Aorta (tissue), 5 donors: ENCODE measurements around the gene CPT1A. TPM values are rescaled to one million over a fixed set of nuclear protein-coding genes. Genes with fewer than 3 reads are reported as not detected.

Experiments used
- ATAC-seq: fragments of 200-7000 bp; cut with Tn5 transposase; one replicate; pipeline ENCODE4 v1.9.1; 2022; ENCODE audit warnings: moderate library complexity; ENCODE audit not compliant: low FRiP score
- DNase-seq, 2 donors: peaks; one replicate each; pipeline ENCODE4 v3.0.0-alpha.2; 2020
- H3K27ac ChIP-seq, 2 donors: one replicate each; pipeline ENCODE4 v1.5.1; 2013; ENCODE audit warnings: low read length in 2 of 2, mild to moderate bottlenecking in 2 of 2, moderate library complexity in 2 of 2, control low read depth in 1 of 2, inconsistent platforms in 1 of 2, low read depth in 1 of 2
- H3K27me3 ChIP-seq, 2 donors: one replicate each; pipeline ENCODE4 v1.6.1; 2013; ENCODE audit warnings: control low read depth in 1 of 2, low read length in 1 of 2, mild to moderate bottlenecking in 1 of 2, moderate library complexity in 1 of 2; ENCODE audit not compliant: insufficient read depth in 2 of 2, control insufficient read depth in 1 of 2
- H3K36me3 ChIP-seq, 2 donors: one replicate each; pipeline ENCODE4 v1.6.1; 2013; ENCODE audit warnings: control low read depth in 1 of 2, low read length in 1 of 2, mild to moderate bottlenecking in 1 of 2; ENCODE audit not compliant: insufficient read depth in 2 of 2, control insufficient read depth in 1 of 2
- H3K4me1 ChIP-seq, 2 donors: one replicate each; pipeline ENCODE4 v1.6.1; 2013; ENCODE audit warnings: low read length in 2 of 2, control low read depth in 1 of 2, mild to moderate bottlenecking in 1 of 2, moderate library complexity in 1 of 2; ENCODE audit not compliant: insufficient read depth in 2 of 2, control insufficient read depth in 1 of 2
- H3K4me3 ChIP-seq, 2 donors: one replicate each; pipeline ENCODE4 v1.5.1; 2013; ENCODE audit warnings: low read length in 2 of 2, control low read depth in 1 of 2, mild to moderate bottlenecking in 1 of 2
- H3K9me3 ChIP-seq: one replicate; pipeline ENCODE4 v1.6.1; 2013; ENCODE audit warnings: mild to moderate bottlenecking, low read length; ENCODE audit not compliant: control insufficient read depth
- WGBS, 2 donors: extraction: QIAGEN DNeasy Blood & Tissue Kit; methylation state at CpG; one replicate each; pipeline ENCODE4 v1.1.7; 2013; 5-methylcytosine and 5-hydroxymethylcytosine counted together
- intact Hi-C, 2 donors: fragments of 100-400 bp; cut with DNase I; formaldehyde crosslinking; loops; one replicate each; pipeline versions ENCODE4 v1.14.2 to v1.15.0; 2022
- polyA plus RNA-seq, 2 donors: library from polyadenylated mRNA; stranded (reverse); fragments of 200-250 nt; gene quantifications; one replicate each; pipeline ENCODE4 v1.2.3, GENCODE V29; 2013
- total RNA-seq, 2 donors: library from RNA; stranded (reverse); fragmentation: NEBNext Ultra II Directional; extraction: Animal tissue kit (Norgen Biotek cat#: 25700); gene quantifications; one replicate each; pipeline ENCODE4 v1.2.1, GENCODE V29; 2021
- donor health status: healthy with polysubstance abuse.
- donor health status: Bipolar disorder and iron deficiency.
- donor health status: DM: no; HTN: no; CAD: no.
- donor health status: DM: no; HTN: no; CAD: no.
- donor health status: DM: yes; HTN: yes; CAD: no.

Gene CPT1A
- total and polyA plus RNA-seq, 4 donors, result 10.9 to 81.4 (median 59.5) TPM

DNA sequence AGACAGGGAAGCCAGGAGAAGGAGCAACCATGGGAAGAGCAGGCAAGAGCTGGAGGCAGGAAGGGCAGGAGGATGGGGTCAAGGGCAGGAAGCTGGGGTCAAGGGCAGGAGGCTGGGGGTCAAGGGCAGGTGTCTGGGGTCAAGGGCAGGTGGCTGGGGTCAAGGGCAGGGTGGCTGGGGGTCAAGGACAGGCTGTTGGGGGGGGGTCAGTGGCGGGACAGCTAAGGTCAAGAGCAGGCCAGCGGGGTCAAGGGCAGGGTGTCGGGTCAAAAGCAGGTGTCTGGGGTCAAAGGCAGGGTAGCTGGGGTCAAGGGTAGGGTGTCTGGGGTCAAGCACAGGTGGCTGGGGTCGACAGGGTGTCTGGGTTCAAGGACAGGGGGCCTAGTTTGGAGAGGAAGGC lies 24.2 kb downstream of the CPT1A start:
- Histone ChIP-seq H3K4me1 (no peaks in the 10 kb centered on the region), H3K27ac (no peak overlapping the region), H3K4me3 (no peak overlapping the region), H3K36me3 (peaks cover 0 to 1% of the 10 kb centered on the region in 2 donors), H3K27me3 (no peaks in the 10 kb centered on the region), H3K9me3 (no peaks in the 10 kb centered on the region)
- intact Hi-C loops, result no loop called here
- ATAC-seq (no peak), DNase-seq (peak in 1 of 2 donors; percentile 40)
- WGBS, 2 donors, result 90 to 91% methylated on average over 4 of the region's 4 CpGs

DNA sequence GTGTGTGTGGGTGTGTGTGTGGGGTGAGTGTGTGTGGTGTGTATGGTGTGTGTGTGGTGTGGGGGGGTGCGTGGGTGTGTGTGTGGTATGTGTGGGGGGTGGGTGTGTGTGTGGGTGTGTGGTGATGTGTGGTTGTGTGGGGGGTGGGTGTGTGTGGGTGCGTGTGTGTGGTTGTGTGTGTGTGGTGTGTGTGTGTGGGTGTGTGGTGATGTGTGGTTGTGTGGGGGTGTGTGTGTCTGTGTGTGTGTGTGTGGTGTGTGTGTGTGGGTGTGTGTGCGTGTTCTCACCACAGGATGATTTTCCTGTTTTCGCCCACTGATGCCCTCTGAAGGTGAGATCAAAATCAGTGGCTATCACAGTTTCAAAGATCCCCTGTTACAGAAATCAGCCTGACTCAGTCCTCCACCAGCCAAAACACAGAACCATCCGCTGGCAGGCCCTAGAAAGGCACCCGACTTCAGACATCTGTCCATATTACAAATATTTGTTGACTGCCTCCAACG lies 24.7 kb downstream of the CPT1A start:
- intact Hi-C loops, result no loop called here
- 62 to 64% methylated on average over 7 of the region's 7 CpGs for WGBS, 2 donors
- Histone ChIP-seq H3K36me3 (peaks cover 0 to 1% of the 10 kb centered on the region in 2 donors), H3K4me3 (no peak overlapping the region), H3K27ac (no peak overlapping the region), H3K27me3 (no peaks in the 10 kb centered on the region), H3K4me1 (no peaks in the 10 kb centered on the region), H3K9me3 (no peaks in the 10 kb centered on the region)
- no peak for ATAC-seq
- DNase-seq, result no peak

DNA sequence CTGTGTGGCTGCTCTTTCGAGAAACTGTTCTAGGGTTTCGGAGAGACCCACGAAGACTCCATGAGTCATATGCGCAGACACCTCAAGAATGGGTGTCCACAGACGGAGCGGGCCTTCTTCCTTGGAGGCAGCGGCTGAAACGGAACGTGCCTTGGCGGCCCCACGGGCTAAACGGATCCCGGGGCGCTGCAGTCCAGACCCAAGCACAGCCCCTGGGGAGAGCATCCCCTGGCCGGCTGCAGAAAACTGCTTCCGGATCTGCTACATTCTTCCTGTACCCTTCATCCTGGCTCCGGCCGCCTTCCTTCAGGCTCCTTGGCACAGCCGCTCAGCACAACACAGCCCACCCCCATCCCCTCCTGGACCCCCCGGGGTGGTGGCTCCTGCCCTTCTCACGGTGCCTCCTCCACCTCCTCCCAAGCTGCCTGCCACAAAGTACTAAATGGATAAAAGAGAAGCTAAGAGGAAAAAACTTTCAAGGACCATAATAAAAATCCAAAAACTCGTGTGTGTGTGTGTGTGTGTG lies 25.4 kb downstream of the CPT1A start:
- 84 to 88% methylated on average over 22 of the region's 22 CpGs for WGBS, 2 donors
- no peak overlapping the region for H3K4me3 ChIP-seq
- no peak for ATAC-seq
- intact Hi-C loops, result no loop called here
- H3K36me3 ChIP-seq, result peaks cover 0 to 3% of the 10 kb centered on the region in 2 donors
- H3K27ac ChIP-seq, result no peak overlapping the region
- DNase-seq, result peak in 1 of 2 donors; percentile 38
- no peaks in the 10 kb centered on the region for H3K9me3 ChIP-seq
- no peaks in the 10 kb centered on the region for H3K27me3 ChIP-seq
- H3K4me1 ChIP-seq, result no peaks in the 10 kb centered on the region

DNA sequence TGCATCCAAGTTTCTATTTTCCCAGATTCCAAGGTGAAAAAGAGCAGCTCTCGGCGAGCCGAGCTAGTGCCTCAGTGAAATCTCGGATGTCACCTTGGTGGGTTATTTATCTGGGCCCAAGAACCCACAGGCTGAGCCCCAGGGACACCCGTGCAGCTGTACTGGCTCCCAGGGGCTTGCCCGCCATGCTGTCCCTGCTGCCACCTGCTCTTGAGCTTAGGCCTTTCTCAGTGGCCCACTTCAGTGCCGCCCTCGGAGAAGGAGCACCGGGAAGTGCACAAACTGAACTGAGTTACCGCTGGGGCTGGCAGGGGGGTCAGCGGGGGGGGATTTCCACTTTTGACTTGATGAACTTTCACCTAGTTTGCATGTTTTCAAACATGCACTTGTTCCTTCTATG lies 27.9 kb downstream of the CPT1A start:
- no peak overlapping the region for H3K4me3 ChIP-seq
- ATAC-seq (no peak), DNase-seq (no peak)
- H3K36me3 ChIP-seq, result peaks cover 2 to 3% of the 10 kb centered on the region in 2 donors
- 91 to 95% methylated on average over 11 of the region's 11 CpGs for WGBS, 2 donors
- no peaks in the 10 kb centered on the region for H3K4me1 ChIP-seq
- intact Hi-C loops, result no loop called here
- no peaks in the 10 kb centered on the region for H3K9me3 ChIP-seq
- H3K27me3 ChIP-seq, result no peaks in the 10 kb centered on the region
- H3K27ac ChIP-seq, result no peak overlapping the region

DNA sequence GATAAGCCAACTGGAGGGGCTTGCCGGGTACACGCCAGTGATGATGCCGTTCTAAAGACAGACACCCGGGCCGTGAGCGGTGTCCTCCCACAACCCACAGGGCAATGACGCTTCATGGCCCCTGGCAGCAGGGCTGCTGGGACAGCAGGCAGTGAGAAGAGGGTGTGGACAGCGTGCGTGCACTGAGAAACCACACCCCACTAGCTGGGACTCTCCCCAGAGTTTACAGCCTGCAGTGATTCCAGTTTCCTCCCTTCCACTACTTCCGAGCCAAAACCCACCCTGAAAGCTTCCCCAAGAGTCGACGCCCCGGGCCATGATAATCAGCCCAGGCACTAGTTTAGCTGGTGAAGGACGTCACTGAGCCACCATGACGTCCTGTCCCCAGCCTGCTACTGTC lies 29.2 kb downstream of the CPT1A start:
- Histone ChIP-seq H3K36me3 (peaks cover 2 to 3% of the 10 kb centered on the region in 2 donors), H3K4me3 (no peak overlapping the region), H3K9me3 (no peaks in the 10 kb centered on the region), H3K27me3 (no peaks in the 10 kb centered on the region), H3K27ac (no peak overlapping the region), H3K4me1 (no peaks in the 10 kb centered on the region)
- 90 to 93% methylated on average over 15 of the region's 15 CpGs for WGBS, 2 donors
- intact Hi-C loops, result no loop called here
- DNase-seq (no peak), ATAC-seq (peak; percentile 31)

DNA sequence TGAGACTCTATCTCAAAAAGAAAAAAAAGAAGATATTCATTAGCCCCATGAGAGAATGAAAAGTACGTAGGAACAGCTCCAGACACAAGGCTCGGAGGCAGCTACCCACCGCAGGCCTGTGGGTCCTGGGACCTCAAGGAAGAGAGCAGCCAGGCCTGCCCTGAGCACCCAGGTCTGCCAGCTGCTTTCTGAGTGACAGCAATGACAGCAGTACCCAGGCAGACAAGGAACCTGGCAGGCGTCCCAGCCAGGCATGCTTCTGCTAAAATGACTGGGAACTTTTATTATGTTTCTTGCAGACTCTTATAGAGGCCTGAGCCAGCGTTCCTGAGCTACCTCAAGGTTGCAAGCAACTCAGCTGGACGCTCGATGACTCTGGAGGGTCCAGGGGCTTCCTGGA lies 31.6 kb downstream of the CPT1A start:
- intact Hi-C loops, result no loop called here
- Histone ChIP-seq H3K36me3 (peaks cover 2 to 3% of the 10 kb centered on the region in 2 donors), H3K4me1 (no peaks in the 10 kb centered on the region), H3K9me3 (no peaks in the 10 kb centered on the region), H3K27me3 (no peaks in the 10 kb centered on the region), H3K4me3 (no peak overlapping the region), H3K27ac (no peak overlapping the region)
- DNase-seq (peak in 1 of 2 donors; percentile 70), ATAC-seq (no peak)
- 8 to 11% methylated on average over 7 of the region's 7 CpGs for WGBS, 2 donors

DNA sequence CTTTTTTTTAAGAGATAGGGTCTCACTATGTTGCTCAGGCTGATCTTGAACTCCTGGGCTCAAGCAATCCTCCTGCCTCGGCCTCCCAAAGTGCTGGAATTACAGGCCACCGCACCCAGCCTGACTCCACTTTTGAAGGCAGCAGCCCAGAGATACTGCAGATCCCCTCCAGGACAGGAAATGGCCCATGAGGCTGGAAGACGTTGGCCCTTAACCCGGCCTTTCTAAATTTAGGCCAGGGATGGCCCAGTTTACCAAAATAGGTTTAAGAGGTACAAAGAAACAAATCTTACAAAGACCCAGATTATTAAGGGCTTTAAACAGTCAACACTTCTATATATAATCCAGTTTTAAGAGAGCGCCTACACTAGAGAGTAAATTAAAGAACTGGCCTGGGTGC lies 32.2 kb downstream of the CPT1A start:
- no peak overlapping the region for H3K27ac ChIP-seq
- H3K27me3 ChIP-seq, result no peaks in the 10 kb centered on the region
- H3K36me3 ChIP-seq, result peaks cover 3 to 5% of the 10 kb centered on the region in 2 donors
- no peaks in the 10 kb centered on the region for H3K9me3 ChIP-seq
- H3K4me3 ChIP-seq, result no peak overlapping the region
- intact Hi-C loops, result no loop called here
- ATAC-seq, result no peak
- H3K4me1 ChIP-seq, result no peaks in the 10 kb centered on the region
- WGBS, 2 donors, result 58 to 61% methylated on average over 5 of the region's 5 CpGs
- DNase-seq, result no peak

DNA sequence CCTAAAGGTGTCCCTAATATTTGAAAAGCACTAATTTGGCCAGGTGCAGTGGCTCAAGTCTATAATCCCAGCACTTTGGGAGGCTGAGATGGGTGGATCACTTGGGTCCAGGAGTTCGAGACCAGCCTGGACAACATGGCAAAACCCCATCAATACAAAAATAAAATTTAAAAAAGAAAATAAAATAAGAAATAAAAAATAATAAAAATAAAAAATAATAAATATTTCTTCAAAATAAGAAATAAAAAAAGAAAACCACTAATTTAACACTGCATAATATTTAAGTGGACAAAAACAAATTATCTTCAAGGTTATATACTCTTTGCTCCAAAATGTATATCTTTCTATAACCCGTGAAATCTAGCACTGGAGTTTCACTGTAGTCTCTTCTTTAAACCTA lies 32.9 kb downstream of the CPT1A start:
- no peaks in the 10 kb centered on the region for H3K4me1 ChIP-seq
- no peaks in the 10 kb centered on the region for H3K9me3 ChIP-seq
- H3K27me3 ChIP-seq, result no peaks in the 10 kb centered on the region
- WGBS, 2 donors, result 95 to 98% methylated on average over 2 of the region's 2 CpGs
- no peak overlapping the region for H3K27ac ChIP-seq
- H3K36me3 ChIP-seq, result peaks cover 3 to 6% of the 10 kb centered on the region in 2 donors
- no peak for ATAC-seq
- H3K4me3 ChIP-seq, result no peak overlapping the region
- intact Hi-C loops, result no loop called here
- no peak for DNase-seq
